HFFc6 (cell line): ENCODE results near the gene PTPRN2. TPM values are rescaled to one million over a fixed set of nuclear protein-coding genes. Genes with fewer than 3 reads are reported as not detected.

Experiments used
- DNase-seq: peaks from one replicate; pipeline ENCODE4 v3.0.0-alpha.2; 2018
- H3K27ac Mint-ChIP-seq: 2 replicates; pipeline ENCODE4 v1.8.0; 2020; ENCODE audit warnings: mild to moderate bottlenecking, mixed read lengths
- H3K27me3 Mint-ChIP-seq: 2 replicates; pipeline ENCODE4 v1.8.0; 2021; ENCODE audit warnings: mild to moderate bottlenecking, moderate library complexity, mixed read lengths; ENCODE audit not compliant: insufficient read depth
- H3K36me3 Mint-ChIP-seq: 2 replicates; pipeline ENCODE4 v1.8.0; 2021; ENCODE audit warnings: low read depth, mixed read lengths
- H3K4me1 Mint-ChIP-seq: 2 replicates; pipeline ENCODE4 v1.8.0; 2020; ENCODE audit warnings: low read depth, mixed read lengths
- H3K4me3 Mint-ChIP-seq: 2 replicates; pipeline ENCODE4 v1.8.0; 2020; ENCODE audit warnings: mild to moderate bottlenecking, moderate library complexity, mixed read lengths
- H3K9me3 Mint-ChIP-seq: 2 replicates; pipeline ENCODE4 v1.8.0; 2020; ENCODE audit warnings: mild to moderate bottlenecking, mixed read lengths
- total RNA-seq, 6 experiments: library from RNA; stranded (reverse); fragmentation: NEBNext Ultra II Directional; extraction: Animal tissue kit (Norgen Biotek cat#: 25700); gene quantifications; 2 replicates in 1 of 6; 3 replicates in 5 of 6; pipeline ENCODE4 v1.2.3, GENCODE V29; 2021
- TF ChIP-seq, protein P1 (sequence below): fragments of 200-600 bp; sonication (generic); IDR thresholded peaks from 2 replicates; pipeline ENCODE4 v1.5.0; 2021; ENCODE audit warnings: antibody characterized with exemption, mild to moderate bottlenecking

PTPRN2 gene
- total RNA-seq, 6 experiments from 2014 or later: 0.05 to 0.27 (median 0.23) TPM

DNA sequence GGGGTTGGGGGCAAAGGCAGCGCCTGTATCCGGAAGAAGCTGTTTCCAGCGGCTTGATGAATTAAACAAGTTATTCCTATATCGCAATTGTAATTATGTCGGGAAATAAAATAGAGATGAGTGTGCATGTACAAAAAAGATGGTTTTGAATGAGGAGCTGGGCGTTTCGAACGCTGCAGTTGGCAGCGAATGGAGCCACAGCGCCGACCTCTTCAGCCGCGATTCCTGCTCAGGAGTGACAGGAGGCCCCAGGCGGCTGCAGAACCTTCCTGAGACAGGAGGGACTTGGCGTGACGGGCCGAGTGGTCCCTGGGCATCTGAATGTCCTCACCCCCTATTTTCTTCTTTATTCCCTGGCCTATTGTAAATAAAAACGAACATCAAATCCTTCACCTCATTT, 1065.9 kb downstream of the PTPRN2 start:
- Mint-ChIP-seq H3K9me3 (peaks cover 7% of the 10 kb centered on the region), H3K27me3 (peaks cover 28% of the 10 kb centered on the region)
- no peak for DNase-seq

DNA sequence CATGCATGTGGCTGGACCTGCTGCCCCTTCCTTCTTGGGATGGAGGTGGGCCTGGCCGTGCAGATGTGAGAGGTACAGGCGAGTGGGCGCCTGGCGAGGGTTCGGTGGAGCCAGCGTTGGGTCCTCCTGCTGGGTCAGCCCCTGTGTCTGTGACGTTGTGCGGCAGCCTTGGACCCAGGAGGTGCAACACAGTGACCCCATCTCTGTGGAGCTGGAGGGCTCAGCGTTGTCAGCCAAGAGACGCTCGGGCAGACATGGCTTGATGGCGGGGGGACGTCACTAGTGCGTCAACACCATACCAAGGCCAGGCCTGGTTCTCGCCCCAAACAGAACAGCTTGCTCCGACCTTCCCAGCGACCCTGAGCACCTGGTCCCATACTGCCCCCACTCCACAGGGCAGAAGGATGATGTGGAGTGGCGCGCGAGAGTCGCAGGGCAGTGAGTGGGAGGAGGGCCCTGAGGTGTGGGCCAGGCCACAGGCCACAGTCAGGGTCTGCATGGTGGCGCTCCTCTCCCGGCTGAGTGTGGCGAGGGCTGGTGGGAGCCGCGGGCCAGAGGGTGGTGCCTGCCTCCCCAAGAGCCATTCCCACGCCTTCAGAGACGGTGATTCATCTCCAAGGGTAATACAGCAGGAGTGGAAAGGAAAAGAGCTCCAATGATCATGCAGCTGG, 1066.4 kb downstream of the PTPRN2 start:
- peaks cover 7% of the 10 kb centered on the region for H3K9me3 Mint-ChIP-seq
- no peak overlapping the region for H3K27ac Mint-ChIP-seq
- peaks cover 29% of the 10 kb centered on the region for H3K27me3 Mint-ChIP-seq
- DNase-seq: no peak
- H3K4me1 Mint-ChIP-seq: no peaks in the 10 kb centered on the region
- TF ChIP-seq, protein P1, sequence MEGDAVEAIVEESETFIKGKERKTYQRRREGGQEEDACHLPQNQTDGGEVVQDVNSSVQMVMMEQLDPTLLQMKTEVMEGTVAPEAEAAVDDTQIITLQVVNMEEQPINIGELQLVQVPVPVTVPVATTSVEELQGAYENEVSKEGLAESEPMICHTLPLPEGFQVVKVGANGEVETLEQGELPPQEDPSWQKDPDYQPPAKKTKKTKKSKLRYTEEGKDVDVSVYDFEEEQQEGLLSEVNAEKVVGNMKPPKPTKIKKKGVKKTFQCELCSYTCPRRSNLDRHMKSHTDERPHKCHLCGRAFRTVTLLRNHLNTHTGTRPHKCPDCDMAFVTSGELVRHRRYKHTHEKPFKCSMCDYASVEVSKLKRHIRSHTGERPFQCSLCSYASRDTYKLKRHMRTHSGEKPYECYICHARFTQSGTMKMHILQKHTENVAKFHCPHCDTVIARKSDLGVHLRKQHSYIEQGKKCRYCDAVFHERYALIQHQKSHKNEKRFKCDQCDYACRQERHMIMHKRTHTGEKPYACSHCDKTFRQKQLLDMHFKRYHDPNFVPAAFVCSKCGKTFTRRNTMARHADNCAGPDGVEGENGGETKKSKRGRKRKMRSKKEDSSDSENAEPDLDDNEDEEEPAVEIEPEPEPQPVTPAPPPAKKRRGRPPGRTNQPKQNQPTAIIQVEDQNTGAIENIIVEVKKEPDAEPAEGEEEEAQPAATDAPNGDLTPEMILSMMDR: no peak
- H3K36me3 Mint-ChIP-seq: no peaks in the 10 kb centered on the region
- no peak overlapping the region for H3K4me3 Mint-ChIP-seq

More for the DNA sequence above, 1065.9 kb downstream of the PTPRN2 start:
- Mint-ChIP-seq H3K36me3 (no peaks in the 10 kb centered on the region), H3K4me3 (no peak overlapping the region), H3K4me1 (no peaks in the 10 kb centered on the region), H3K27ac (no peak overlapping the region)
- TF ChIP-seq, protein P1: no peak

DNA sequence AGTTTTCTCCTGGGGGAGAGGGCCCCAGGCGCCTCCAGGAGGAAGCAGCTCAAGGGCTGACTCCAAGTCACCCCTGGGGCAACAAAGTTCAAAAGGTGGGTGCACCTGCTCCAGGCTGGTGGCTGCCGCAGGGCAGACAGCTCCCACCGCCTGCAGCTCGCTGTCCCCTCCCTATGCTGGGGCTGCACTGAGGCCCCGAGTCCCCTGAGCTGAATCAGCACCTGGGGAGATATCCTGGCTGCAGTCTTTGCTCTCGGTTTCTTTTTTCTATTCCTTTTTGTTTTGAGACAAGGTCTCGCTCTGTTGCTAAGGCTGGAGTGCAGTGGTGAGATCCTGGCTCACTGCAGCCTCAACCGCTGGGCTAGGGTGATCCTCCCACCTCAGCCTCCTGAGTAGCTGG, 1067.4 kb downstream of the PTPRN2 start:
- Mint-ChIP-seq H3K4me1 (no peaks in the 10 kb centered on the region), H3K9me3 (peaks cover 5% of the 10 kb centered on the region), H3K27ac (no peak overlapping the region), H3K27me3 (peaks cover 24% of the 10 kb centered on the region), H3K4me3 (no peak overlapping the region), H3K36me3 (no peaks in the 10 kb centered on the region)
- no peak for DNase-seq
- TF ChIP-seq, protein P1: no peak

DNA sequence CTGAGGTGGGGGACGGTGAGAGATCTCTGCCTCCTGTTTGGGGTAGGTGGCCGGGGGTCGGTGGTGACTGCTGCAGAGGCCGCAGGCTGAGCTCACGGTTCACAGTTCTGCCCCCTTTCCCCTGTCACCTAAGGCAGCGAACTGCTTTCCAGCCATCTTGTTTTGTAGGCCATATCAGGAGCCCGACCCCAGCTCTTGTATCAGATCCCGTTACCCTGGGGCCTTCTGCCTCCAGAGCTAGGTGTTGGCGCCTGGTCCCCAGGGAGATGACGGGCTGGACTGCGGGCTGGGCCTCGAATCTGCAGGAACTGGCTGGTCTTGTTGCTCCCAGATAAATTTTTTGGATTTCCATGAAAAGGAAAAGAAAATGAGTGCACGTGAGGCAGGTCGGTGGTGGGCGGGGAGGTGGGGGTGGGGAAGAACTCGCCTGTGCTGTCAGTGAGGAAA, 1067.8 kb downstream of the PTPRN2 start:
- Mint-ChIP-seq H3K4me1 (no peaks in the 10 kb centered on the region), H3K9me3 (peaks cover 4% of the 10 kb centered on the region; the same call in 1 of the 2 replicates), H3K27ac (no peak overlapping the region), H3K36me3 (no peaks in the 10 kb centered on the region), H3K27me3 (peaks cover 23% of the 10 kb centered on the region), H3K4me3 (no peak overlapping the region)
- TF ChIP-seq, protein P1: no peak
- DNase-seq: no peak

DNA sequence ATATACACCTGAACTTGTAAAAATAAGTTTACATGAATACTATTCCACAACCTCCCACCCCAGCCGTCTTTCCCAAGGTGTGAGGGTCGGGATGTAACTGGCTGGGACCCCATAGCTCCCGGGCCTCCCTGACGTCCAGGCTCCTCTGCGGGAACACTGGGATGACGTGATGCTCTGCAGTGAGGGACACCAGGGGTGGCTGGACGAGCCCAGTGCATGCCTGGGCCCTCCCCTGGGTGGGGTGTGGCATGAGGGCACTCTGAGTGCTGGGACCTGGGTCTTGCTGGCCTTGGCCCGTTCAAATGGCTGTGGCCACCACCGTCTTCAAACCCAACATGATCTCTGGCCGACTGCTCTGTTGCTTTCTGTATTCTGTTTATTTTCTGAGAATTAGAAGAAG, 1068.4 kb downstream of the PTPRN2 start:
- Mint-ChIP-seq H3K27me3 (peaks cover 25% of the 10 kb centered on the region), H3K4me1 (no peaks in the 10 kb centered on the region), H3K4me3 (no peak overlapping the region), H3K36me3 (no peaks in the 10 kb centered on the region), H3K27ac (no peak overlapping the region), H3K9me3 (peaks cover 4% of the 10 kb centered on the region; the same call in 1 of the 2 replicates)
- TF ChIP-seq, protein P1: no peak
- DNase-seq: no peak
